H1 (cell line): Measurements from ENCODE around the gene MGMT. TPM values are rescaled to one million over a fixed set of nuclear protein-coding genes. Genes with fewer than 3 reads are reported as not detected.

Experiments used
- ASH2L ChIP-seq: fragments of 200-600, 300-600 bp; sonication (generic); IDR thresholded peaks from one replicate; pipeline ENCODE4 v1.7.1; 2017; ENCODE audit warnings: low read length
- JUND ChIP-seq: IDR thresholded peaks from 2 replicates; pipeline ENCODE4 v1.6.1; 2011; ENCODE audit warnings: mild to moderate bottlenecking, improper control_type of control experiment, low read length
- NRF1 ChIP-seq: IDR thresholded peaks from 2 replicates; pipeline ENCODE4 v1.6.1; 2011; ENCODE audit warnings: mild to moderate bottlenecking, low read depth, low read length, improper control_type of control experiment
- RBBP5 ChIP-seq: IDR thresholded peaks from 2 replicates; pipeline ENCODE4 v1.7.1; 2012; ENCODE audit warnings: low read depth, mild to moderate bottlenecking, inconsistent platforms, low read length, moderate library complexity, borderline replicate concordance
- RFX5 ChIP-seq: IDR thresholded peaks from 2 replicates; pipeline ENCODE4 v1.6.1; 2011; ENCODE audit warnings: low read depth, low read length, improper control_type of control experiment, borderline replicate concordance
- SP1 ChIP-seq: IDR thresholded peaks from 2 replicates; pipeline ENCODE4 v1.6.1; 2011; ENCODE audit warnings: low read depth, low read length
- TAF1 ChIP-seq: IDR thresholded peaks from 2 replicates; pipeline ENCODE4 v1.6.1; 2011; ENCODE audit warnings: mild to moderate bottlenecking, low read depth, low read length
- TEAD4 ChIP-seq: IDR thresholded peaks from 2 replicates; pipeline ENCODE4 v1.6.1; 2012; ENCODE audit warnings: low read depth, low read length, inconsistent platforms, mixed read lengths
- polyA plus RNA-seq, 7 experiments: library from polyadenylated mRNA; depleted of rRNA in 3 of 7; stranded (reverse) in 5 of 7; unstranded in 2 of 7; fragments of >200 nt in 5 of 7; fragments of 200-250 nt in 2 of 7; gene quantifications; 1 replicate in 5 of 7; 2 replicates in 1 of 7; 4 replicates in 1 of 7; pipeline versions ENCODE4 v1.2.1 to v1.2.3, GENCODE V29; 2011 to 2013; ENCODE audit warnings: missing spikeins in 2 of 7, mixed read lengths in 2 of 7
- total RNA-seq: library from RNA; stranded (reverse); fragmentation: NEBNext Ultra II Directional; extraction: Animal tissue kit (Norgen Biotek cat#: 25700); gene quantifications from 2 replicates; pipeline ENCODE4 v1.2.1, GENCODE V29; 2021
- TF ChIP-seq, protein P1 (sequence below): IDR thresholded peaks from 2 replicates; pipeline ENCODE4 v1.6.1; 2012; ENCODE audit warnings: low read length, inconsistent platforms

MGMT gene
- total and polyA plus RNA-seq, 2 of the 8 experiments (the other 6 are each of a cell fraction or from before 2014, with no cell fraction given), result 9.9 to 10.7 TPM

DNA sequence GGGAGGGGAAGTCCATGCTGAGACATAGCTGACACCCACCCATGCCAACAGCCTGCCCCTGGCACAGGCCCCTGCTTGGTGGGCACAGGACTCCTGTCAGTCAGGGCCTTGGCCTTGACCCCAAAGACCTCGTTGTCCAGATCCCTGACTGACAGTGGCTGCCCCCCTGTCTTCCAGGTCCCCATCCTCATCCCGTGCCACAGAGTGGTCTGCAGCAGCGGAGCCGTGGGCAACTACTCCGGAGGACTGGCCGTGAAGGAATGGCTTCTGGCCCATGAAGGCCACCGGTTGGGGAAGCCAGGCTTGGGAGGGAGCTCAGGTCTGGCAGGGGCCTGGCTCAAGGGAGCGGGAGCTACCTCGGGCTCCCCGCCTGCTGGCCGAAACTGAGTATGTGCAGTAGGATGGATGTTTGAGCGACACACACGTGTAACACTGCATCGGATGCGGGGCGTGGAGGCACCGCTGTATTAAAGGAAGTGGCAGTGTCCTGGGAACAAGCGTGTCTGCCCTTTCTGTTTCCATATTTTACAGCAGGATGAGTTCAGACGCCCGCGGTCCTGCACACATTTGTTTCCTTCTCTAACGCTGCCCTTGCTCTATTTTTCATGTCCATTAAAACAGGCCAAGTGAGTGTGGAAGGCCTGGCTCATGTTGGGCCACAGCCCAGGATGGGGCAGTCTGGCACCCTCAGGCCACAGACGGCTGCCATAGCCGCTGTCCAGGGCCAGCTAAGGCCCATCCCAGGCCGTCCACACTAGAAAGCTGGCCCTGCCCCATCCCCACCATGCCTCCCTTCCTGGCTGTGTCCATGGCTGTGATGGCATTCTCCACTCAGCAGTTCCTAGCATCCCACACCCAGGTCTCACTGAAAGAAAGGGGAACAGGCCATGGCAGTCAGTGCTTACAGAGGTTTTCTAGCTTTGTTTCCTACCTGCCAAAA, 299.8 kb downstream of the MGMT start (continued):
- TF ChIP-seq, protein P1, sequence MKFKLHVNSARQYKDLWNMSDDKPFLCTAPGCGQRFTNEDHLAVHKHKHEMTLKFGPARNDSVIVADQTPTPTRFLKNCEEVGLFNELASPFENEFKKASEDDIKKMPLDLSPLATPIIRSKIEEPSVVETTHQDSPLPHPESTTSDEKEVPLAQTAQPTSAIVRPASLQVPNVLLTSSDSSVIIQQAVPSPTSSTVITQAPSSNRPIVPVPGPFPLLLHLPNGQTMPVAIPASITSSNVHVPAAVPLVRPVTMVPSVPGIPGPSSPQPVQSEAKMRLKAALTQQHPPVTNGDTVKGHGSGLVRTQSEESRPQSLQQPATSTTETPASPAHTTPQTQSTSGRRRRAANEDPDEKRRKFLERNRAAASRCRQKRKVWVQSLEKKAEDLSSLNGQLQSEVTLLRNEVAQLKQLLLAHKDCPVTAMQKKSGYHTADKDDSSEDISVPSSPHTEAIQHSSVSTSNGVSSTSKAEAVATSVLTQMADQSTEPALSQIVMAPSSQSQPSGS, result no peak
- TF ChIP-seq JUND (no peak), RBBP5 (no peak), RFX5 (no peak), TAF1 (no peak), ASH2L (no peak), NRF1 (no peak), TEAD4 (no peak), SP1 (no peak)
- TF ChIP-seq, all 59 proteins: peak for 2
